Activated T-helper 1 cell treated with anti-CD3 and anti-CD28 coated beads, Interleukin-2, amount 50 U/mL, for 16 hours (primary cell): ENCODE data around the gene GNAZ.

Experiments
- DNase-seq, 2 donors: peaks; one replicate each; pipeline ENCODE4 v3.0.0-alpha.2; 2020; ENCODE audit warnings: low read depth in 1 of 2, low spot score in 1 of 2

Gene GNAZ

GRCh38 chr22:23117891-23118646, 47.8 kb downstream of the GNAZ start:
- no peak for DNase-seq

GRCh38 chr22:23118647-23119493, 48.6 kb downstream of the GNAZ start:
- no peak for DNase-seq

- DNase-seq, result peak; percentile 21 to 35
These were observed 49.4 kb downstream of the GNAZ start for GRCh38 chr22:23119494-23120414.

- DNase-seq, result no peak
These were observed 50.1 kb downstream of the GNAZ start for GRCh38 chr22:23120415-23120899.

- no peak for DNase-seq
These were observed 50.7 kb downstream of the GNAZ start for GRCh38 chr22:23121000-23121421.

- no peak for DNase-seq
These were observed 51.1 kb downstream of the GNAZ start for GRCh38 chr22:23121424-23121823.

- DNase-seq, result no peak
These were observed 52.1 kb downstream of the GNAZ start for GRCh38 chr22:23122216-23122957.

- no peak for DNase-seq
These were observed 52.9 kb downstream of the GNAZ start for GRCh38 chr22:23122992-23123803.

- DNase-seq, result no peak
These were observed 53.5 kb downstream of the GNAZ start for GRCh38 chr22:23123804-23124254.

GRCh38 chr22:23124611-23125511, 54.5 kb downstream of the GNAZ start:
- DNase-seq, result no peak

GRCh38 chr22:23125512-23126103, 55.3 kb downstream of the GNAZ start:
- no peak for DNase-seq

GRCh38 chr22:23126165-23127054, 56.1 kb downstream of the GNAZ start:
- DNase-seq, result no peak

- no peak for DNase-seq
These were observed 56.9 kb downstream of the GNAZ start for GRCh38 chr22:23127055-23127756.

- DNase-seq, result no peak
These were observed 57.5 kb downstream of the GNAZ start for GRCh38 chr22:23127788-23128187.

GRCh38 chr22:23128269-23129108, 58.2 kb downstream of the GNAZ start:
- peak; percentile 49 to 50 for DNase-seq
